ENCODE measurements around the gene PTCHD1. TPM values are rescaled to one million over a fixed set of nuclear protein-coding genes. Genes with fewer than 3 reads are reported as not detected.
A peak's percentile ranks its signal among the peaks of the same experiment; 100 is the strongest.

PTCHD1 gene
- total RNA-seq, 2 donors from 2014 or later, result 0.12 to 1.9 TPM

- DNase-seq (no peak), ATAC-seq (no peak)
- intact Hi-C loops (cut with DNase I, micrococcal nuclease), result no loop called here
Observed at GRCh38 chrX:23389196-23389792, 54.6 kb downstream of the PTCHD1 start.

- intact Hi-C loops (cut with DNase I, micrococcal nuclease), result no loop called here
- ATAC-seq (no peak), DNase-seq (no peak)
Observed at GRCh38 chrX:23390979-23391378, 56.3 kb downstream of the PTCHD1 start.

GRCh38 chrX:23392195-23392594 lies 57.5 kb downstream of the PTCHD1 start:
- DNase-seq, result no peak
- intact Hi-C loops (cut with DNase I, micrococcal nuclease), result no loop called here
- ATAC-seq, result peak; percentile 94

- intact Hi-C loops (cut with DNase I, micrococcal nuclease), result no loop called here
- peak in 1 of 2 donors; percentile 12 for DNase-seq
- peak; percentile 46 for ATAC-seq
Observed at GRCh38 chrX:23394421-23394820, 59.8 kb downstream of the PTCHD1 start.

GRCh38 chrX:23396263-23396662 lies 61.6 kb downstream of the PTCHD1 start:
- DNase-seq (no peak), ATAC-seq (no peak)
- intact Hi-C loops (cut with DNase I, micrococcal nuclease), result no loop called here

- DNase-seq, result no peak
- intact Hi-C loops (cut with DNase I, micrococcal nuclease), result no loop called here
- no peak for ATAC-seq
Observed at GRCh38 chrX:23398570-23398969, 63.9 kb downstream of the PTCHD1 start.

GRCh38 chrX:23403849-23404248 lies 69.2 kb downstream of the PTCHD1 start:
- no peak for DNase-seq
- ATAC-seq, result no peak
- intact Hi-C loops (cut with DNase I, micrococcal nuclease), result no loop called here

GRCh38 chrX:23422912-23423311 lies 88.3 kb downstream of the PTCHD1 start:
- intact Hi-C loops (cut with DNase I, micrococcal nuclease), result no loop called here
- DNase-seq (no peak), ATAC-seq (no peak)

- DNase-seq, result peak; percentile 45 to 54
- ATAC-seq, result peak; percentile 93
- intact Hi-C loops (cut with DNase I, micrococcal nuclease), result no loop called here
Observed at GRCh38 chrX:23434356-23434884, 99.8 kb downstream of the PTCHD1 start.

GRCh38 chrX:23435108-23435507 lies 100.5 kb downstream of the PTCHD1 start:
- intact Hi-C loops (cut with DNase I, micrococcal nuclease), result no loop called here
- ATAC-seq, result no peak
- DNase-seq, result no peak

- no peak for ATAC-seq
- intact Hi-C loops (cut with DNase I, micrococcal nuclease), result no loop called here
- DNase-seq, result no peak
Observed at GRCh38 chrX:23435575-23435974, 100.9 kb downstream of the PTCHD1 start.

GRCh38 chrX:23436875-23437274 lies 102.2 kb downstream of the PTCHD1 start:
- DNase-seq, result no peak
- intact Hi-C loops (cut with DNase I, micrococcal nuclease), result no loop called here
- no peak for ATAC-seq

GRCh38 chrX:23451266-23451665 lies 116.6 kb downstream of the PTCHD1 start:
- ATAC-seq, result no peak
- DNase-seq, result no peak
- intact Hi-C loops (cut with DNase I, micrococcal nuclease), result no loop called here

All from left colon (tissue), 2 donors.